Common myeloid progenitor, CD34-positive (primary cell): ENCODE data around the gene AGPS.

Source experiments
- CTCF ChIA-PET: fragments of 350-600 bp; sonication (Branson Sonifier 250); formaldehyde crosslinking; loops from one replicate; lab custom pipeline; 2021; ENCODE audit warnings: antibody characterized with exemption; lab: Charles Lee
- POLR2A ChIA-PET: fragments of 350-600 bp; sonication (Branson Sonifier 250); formaldehyde crosslinking; loops from one replicate; lab custom pipeline; 2021; ENCODE audit warnings: antibody characterized with exemption; lab: Charles Lee
- DNase-seq, 3 donors: peaks; one replicate each; pipeline versions ENCODE4 v3.0.0 to v3.0.0-alpha.2; 2013
- H3K27ac ChIP-seq, 2 experiments: 1 replicate in 1 of 2; 2 replicates in 1 of 2; pipeline ENCODE4 v1.7.0; 2013; ENCODE audit warnings: inconsistent platforms in 2 of 2, low read length in 2 of 2, mild to moderate bottlenecking in 2 of 2, low read depth in 1 of 2, moderate library complexity in 1 of 2; ENCODE audit not compliant: severe bottlenecking in 2 of 2, insufficient read depth in 1 of 2, poor library complexity in 1 of 2
- H3K27me3 ChIP-seq, 5 experiments: replicated peaks in 2 of 5; 1 replicate in 3 of 5; 2 replicates in 2 of 5; pipeline versions ENCODE4 v1.6.1 to v1.7.0; 2013; ENCODE audit warnings: low read length in 4 of 5, mild to moderate bottlenecking in 2 of 5, moderate library complexity in 2 of 5, inconsistent platforms in 1 of 5; ENCODE audit not compliant: insufficient read depth in 5 of 5, control insufficient read depth in 4 of 5
- H3K36me3 ChIP-seq, 4 experiments: 1 replicate in 2 of 4; 2 replicates in 2 of 4; pipeline versions ENCODE4 v1.6.1 to v1.7.0; 2013; ENCODE audit warnings: low read length in 3 of 4, control low read depth in 1 of 4, mild to moderate bottlenecking in 1 of 4; ENCODE audit not compliant: control insufficient read depth in 4 of 4, insufficient read depth in 4 of 4
- H3K4me1 ChIP-seq, 4 experiments: 1 replicate in 3 of 4; 2 replicates in 1 of 4; pipeline versions ENCODE4 v1.6.1 to v1.7.1; 2013; ENCODE audit warnings: low read length in 3 of 4, mild to moderate bottlenecking in 3 of 4, control low read depth in 1 of 4, inconsistent platforms in 1 of 4, moderate library complexity in 1 of 4; ENCODE audit not compliant: control insufficient read depth in 4 of 4, insufficient read depth in 4 of 4; ENCODE audit errors: control extremely low read depth in 1 of 4
- H3K4me3 ChIP-seq, 7 experiments: 1 replicate in 4 of 7; 2 replicates in 3 of 7; pipeline versions ENCODE4 v1.5.1 to v1.7.0; 2013; ENCODE audit warnings: mild to moderate bottlenecking in 7 of 7, low read length in 6 of 7, moderate library complexity in 6 of 7, inconsistent platforms in 2 of 7, low read depth in 2 of 7, control low read depth in 1 of 7; ENCODE audit not compliant: insufficient read depth in 4 of 7, control insufficient read depth in 1 of 7; ENCODE audit errors: extremely low read depth in 1 of 7
- H3K9me3 ChIP-seq, 5 experiments: 1 replicate in 4 of 5; 2 replicates in 1 of 5; pipeline versions ENCODE4 v1.6.1 to v1.7.1; 2013; ENCODE audit warnings: low read length in 4 of 5, mild to moderate bottlenecking in 2 of 5, inconsistent platforms in 1 of 5, low read depth in 1 of 5, moderate library complexity in 1 of 5; ENCODE audit not compliant: control insufficient read depth in 4 of 5, insufficient read depth in 2 of 5; ENCODE audit errors: control extremely low read depth in 1 of 5
- WGBS: methylation state at CpG from one replicate; pipeline ENCODE4 v1.1.5; 2013; ENCODE audit not compliant: insufficient coverage; 5-methylcytosine and 5-hydroxymethylcytosine counted together

Gene AGPS

DNA sequence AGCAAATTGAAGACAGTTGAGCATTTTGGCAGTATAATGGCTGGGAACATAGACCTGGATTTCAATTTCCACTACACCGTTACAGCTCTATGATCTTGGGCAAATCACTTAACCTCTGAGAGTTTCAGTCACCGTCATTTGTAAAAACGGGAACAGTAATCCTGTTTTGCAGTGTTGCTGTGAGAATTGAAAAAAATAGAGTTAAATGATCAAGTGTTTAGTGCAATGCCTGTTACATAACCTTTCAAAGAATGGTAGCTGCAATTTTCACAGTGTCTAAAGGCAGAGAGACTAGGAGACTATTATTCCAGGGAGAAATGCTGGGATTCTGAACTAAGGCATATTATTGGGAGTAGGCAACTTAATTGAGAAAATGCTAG, 2.0 kb downstream of the AGPS start:
- no peak for DNase-seq
- ChIA-PET POLR2A (no interaction called here), CTCF (interaction anchor here (1.2 to 3.1 kb wide), 8 partner anchors 11 to 229 kb away, joined by 3 to 18 read pairs (median 3); no protein-coding TSS in a partner anchor)
- Histone ChIP-seq H3K4me3 (peak overlapping the region in 3 of 7 experiments; percentile 34 to 76 (median 57)), H3K4me1 (peaks cover 40 to 82% (median 67%) of the 10 kb centered on the region in 4 experiments), H3K36me3 (peaks cover 0 to 2% (median 0%) of the 10 kb centered on the region in 4 experiments), H3K9me3 (no peaks in the 10 kb centered on the region), H3K27me3 (no peaks in the 10 kb centered on the region), H3K27ac (peak overlapping the region in 1 of 2 experiments; percentile 15)
- 79% methylated on average over 3 of the region's 3 CpGs for WGBS

DNA sequence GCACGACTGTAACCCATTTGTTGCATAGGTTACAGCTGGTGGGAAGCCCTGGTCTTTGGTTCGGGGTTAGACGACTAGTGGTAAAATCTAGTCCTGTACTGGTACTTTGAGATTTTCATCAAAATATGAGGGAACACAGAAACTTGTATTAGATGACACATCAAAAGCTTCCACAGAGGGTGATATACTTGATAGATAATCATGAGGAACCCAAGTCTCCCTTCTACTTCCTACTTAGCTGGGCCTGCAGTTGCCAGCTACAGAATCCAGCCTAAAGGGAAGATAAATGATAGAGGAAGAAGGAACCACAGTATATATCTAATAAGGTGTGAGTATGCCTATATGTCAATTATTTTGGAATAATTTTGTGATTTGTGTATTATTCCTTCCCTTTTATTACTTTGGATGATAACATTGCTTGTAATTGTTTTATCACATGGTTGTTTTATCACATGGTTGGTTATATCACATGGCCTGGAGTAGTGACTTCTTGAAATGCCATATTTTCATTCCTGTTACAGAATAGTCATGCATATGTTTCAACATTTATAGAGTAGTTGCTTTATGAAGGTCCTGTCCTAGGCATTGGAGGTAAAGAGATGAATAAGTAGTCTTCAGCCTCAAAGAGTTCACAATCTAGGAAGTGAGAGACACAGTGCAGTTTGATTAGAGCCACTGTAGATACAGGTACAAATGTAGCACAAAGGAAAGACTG, 2.9 kb downstream of the AGPS start:
- Histone ChIP-seq H3K4me1 (peaks cover 44 to 85% (median 69%) of the 10 kb centered on the region in 4 experiments), H3K27ac (no peak overlapping the region), H3K27me3 (no peaks in the 10 kb centered on the region), H3K9me3 (no peaks in the 10 kb centered on the region), H3K4me3 (peak overlapping the region in 1 of 7 experiments; percentile 43), H3K36me3 (peaks cover 0 to 2% (median 0%) of the 10 kb centered on the region in 4 experiments)
- POLR2A ChIA-PET, result no interaction called here
- CTCF ChIA-PET, result interaction anchor here (0.8 to 3.1 kb wide), 8 partner anchors 10 to 230 kb away, joined by 3 to 18 read pairs (median 4); no protein-coding TSS in a partner anchor
- 94% methylated on average over 3 of the region's 3 CpGs for WGBS
- DNase-seq, result peak in 2 of 3 donors; percentile 59 to 68

DNA sequence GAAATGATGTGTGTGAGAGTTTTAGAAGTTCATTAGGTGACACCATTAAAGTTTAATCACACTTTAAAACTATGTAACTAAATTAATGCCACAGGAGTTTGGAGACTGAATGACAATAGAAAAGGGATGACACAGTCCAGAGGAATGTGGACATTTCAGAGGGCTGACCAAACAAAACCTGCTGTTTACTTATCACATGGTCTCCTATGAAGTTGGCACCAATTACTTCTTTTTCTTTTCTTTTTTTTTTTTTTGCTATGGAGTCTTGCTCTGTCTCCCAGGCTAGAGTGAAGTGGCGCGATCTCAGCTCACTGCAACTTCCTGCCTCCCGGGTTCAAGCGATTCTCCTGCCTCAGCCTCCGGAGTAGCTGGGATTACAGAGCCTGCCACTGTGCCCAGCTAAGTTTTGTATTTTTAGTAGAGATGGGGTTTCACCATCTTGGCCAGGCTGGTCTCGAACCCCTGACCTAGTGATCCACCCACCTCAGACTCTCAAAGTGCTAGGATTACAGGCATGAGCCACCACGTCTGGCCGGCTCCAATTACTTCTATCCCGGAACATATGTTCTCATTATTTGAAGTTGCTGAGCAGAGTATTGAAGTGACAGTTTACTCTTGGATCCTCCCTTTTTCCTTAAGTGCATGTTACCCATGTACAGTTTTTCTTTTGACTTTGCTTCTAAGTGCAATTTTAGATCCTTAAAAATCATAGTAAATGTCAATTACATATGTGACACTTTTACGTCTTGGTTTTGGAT, 4.3 kb downstream of the AGPS start:
- CTCF ChIA-PET, result interaction anchor here (0.7 kb wide), 1 partner anchor 15 kb away, joined by 3 read pairs; no protein-coding TSS in a partner anchor
- Histone ChIP-seq H3K36me3 (peaks cover 0 to 2% (median 0%) of the 10 kb centered on the region in 4 experiments), H3K4me3 (peak overlapping the region in 1 of 7 experiments; percentile 37), H3K27me3 (no peaks in the 10 kb centered on the region), H3K9me3 (no peaks in the 10 kb centered on the region), H3K4me1 (peaks cover 40 to 86% (median 67%) of the 10 kb centered on the region in 4 experiments), H3K27ac (peak overlapping the region in 1 of 2 experiments; percentile 15)
- no peak for DNase-seq
- WGBS, result 100% methylated on average over 1 of the region's 10 CpGs
- POLR2A ChIA-PET, result no interaction called here

DNA sequence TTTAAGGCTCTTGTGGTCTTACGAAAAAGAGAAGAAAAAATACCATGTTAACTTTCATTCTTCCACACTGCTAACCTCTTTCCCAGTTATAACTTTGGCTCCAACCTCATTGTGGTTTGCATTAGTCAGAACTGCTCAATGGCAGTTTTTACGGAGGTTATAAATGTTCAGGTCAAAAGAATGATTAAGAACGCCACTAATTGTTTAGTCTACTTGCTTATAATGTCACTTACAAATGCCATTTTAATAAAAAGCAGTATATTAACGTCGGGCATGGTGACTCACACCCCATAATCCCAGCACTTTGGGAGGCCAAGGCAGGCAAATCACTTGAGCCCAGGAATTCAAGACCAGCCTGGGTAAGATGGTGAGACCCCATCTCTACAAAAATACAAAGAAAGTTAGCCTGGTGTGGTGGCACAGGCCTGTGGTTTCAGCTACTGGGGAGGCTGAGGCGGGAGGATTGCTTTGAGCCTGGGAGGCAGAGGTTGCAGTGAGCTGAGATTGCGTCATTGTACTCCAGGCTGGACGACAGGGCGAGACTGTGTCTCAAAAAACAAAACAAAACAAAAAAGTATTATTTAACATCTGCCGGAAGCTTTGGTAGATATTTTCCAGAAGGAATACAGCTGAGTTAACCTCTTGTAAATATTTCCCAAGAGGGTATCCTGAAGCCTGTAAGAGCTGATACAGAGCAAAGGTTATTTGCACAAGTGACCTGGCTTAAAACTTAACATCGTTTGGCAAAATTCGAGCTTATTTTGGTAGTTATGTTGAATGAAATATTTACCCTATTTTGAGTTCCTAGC, 5.1 kb downstream of the AGPS start:
- peak overlapping the region; percentile 4 to 15 for H3K27ac ChIP-seq
- 84% methylated on average over 4 of the region's 12 CpGs for WGBS

DNA sequence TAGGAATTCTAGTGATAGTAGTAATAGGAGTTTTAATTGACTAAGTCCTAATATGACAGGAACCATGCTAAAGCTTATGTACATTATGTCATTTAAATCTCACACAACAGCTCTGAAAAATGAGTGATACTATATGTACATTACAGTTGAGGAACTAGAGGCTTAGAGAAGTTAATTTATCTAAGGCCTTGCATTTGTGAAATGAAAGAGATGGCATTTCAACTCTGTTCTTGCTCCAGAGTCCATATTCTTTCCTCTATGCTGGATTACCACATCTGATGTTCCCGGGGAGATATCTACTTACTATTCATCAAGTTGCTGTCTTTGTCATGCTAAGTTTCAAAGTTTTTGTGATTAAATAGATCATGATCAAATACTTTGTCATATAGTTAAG, 5.7 kb downstream of the AGPS start:
- peaks cover 0 to 2% (median 0%) of the 10 kb centered on the region in 4 experiments for H3K36me3 ChIP-seq
- WGBS, result no CpG with 5 or more reads among the region's 1 CpG
- no peak overlapping the region for H3K27ac ChIP-seq
- H3K4me3 ChIP-seq, result no peak overlapping the region
- ChIA-PET POLR2A (no interaction called here), CTCF (interaction anchor here (0.7 to 1.1 kb wide), 4 partner anchors 8 to 255 kb away, joined by 3 to 4 read pairs (median 3); no protein-coding TSS in a partner anchor)
- peak in 1 of 3 donors; percentile 39 for DNase-seq
- H3K4me1 ChIP-seq, result peaks cover 41 to 81% (median 63%) of the 10 kb centered on the region in 4 experiments
- no peaks in the 10 kb centered on the region for H3K27me3 ChIP-seq
- H3K9me3 ChIP-seq, result no peaks in the 10 kb centered on the region

More for the DNA sequence above, 5.1 kb downstream of the AGPS start:
- H3K4me1 ChIP-seq, result peaks cover 43 to 87% (median 67%) of the 10 kb centered on the region in 4 experiments
- H3K27me3 ChIP-seq, result no peaks in the 10 kb centered on the region
- H3K9me3 ChIP-seq, result no peaks in the 10 kb centered on the region
- ChIA-PET POLR2A (no interaction called here), CTCF (interaction anchor here (0.7 to 1.1 kb wide), 4 partner anchors 9 to 254 kb away, joined by 3 to 4 read pairs (median 3); no protein-coding TSS in a partner anchor)
- H3K4me3 ChIP-seq, result peak overlapping the region in 3 of 7 experiments; percentile 2 to 37 (median 26)
- H3K36me3 ChIP-seq, result peaks cover 0 to 2% (median 0%) of the 10 kb centered on the region in 4 experiments
- peak; percentile 68 to 89 (median 89) for DNase-seq

DNA sequence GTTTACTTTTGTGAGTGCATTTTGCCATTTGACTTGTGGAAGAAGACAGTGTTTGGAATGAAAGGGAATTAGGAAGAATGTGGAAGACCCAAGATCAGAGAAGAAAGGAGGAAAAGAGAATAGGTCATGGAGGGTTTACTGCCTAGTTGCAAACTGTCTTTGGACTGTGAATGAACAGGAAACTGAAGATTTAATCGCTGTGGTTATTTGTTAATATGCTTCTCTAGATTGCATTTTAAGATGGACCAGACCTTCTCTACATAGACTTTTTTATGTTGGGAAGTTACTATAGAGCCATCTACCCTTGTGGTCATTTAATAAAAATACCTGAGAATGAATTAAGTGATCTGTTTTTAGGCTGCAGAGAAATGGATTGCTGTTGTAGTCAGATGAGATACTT, 6.2 kb downstream of the AGPS start:
- H3K4me3 ChIP-seq, result peak overlapping the region in 2 of 7 experiments; percentile 26 to 51
- H3K27me3 ChIP-seq, result no peaks in the 10 kb centered on the region
- peak overlapping the region in 1 of 2 experiments; percentile 17 for H3K27ac ChIP-seq
- POLR2A ChIA-PET, result no interaction called here
- DNase-seq, result peak in 2 of 3 donors; percentile 36 to 63
- no peaks in the 10 kb centered on the region for H3K9me3 ChIP-seq
- peaks cover 39 to 77% (median 60%) of the 10 kb centered on the region in 4 experiments for H3K4me1 ChIP-seq
- H3K36me3 ChIP-seq, result peaks cover 0 to 2% (median 0%) of the 10 kb centered on the region in 4 experiments
- WGBS, result no CpG with 5 or more reads among the region's 1 CpG
- CTCF ChIA-PET, result interaction anchor here (1.0 kb wide), 1 partner anchor 62 kb away, joined by 3 read pairs; no protein-coding TSS in a partner anchor
